Measurements from ENCODE around the gene KYNU.

KYNU gene

GRCh38 chr2:142936629-142937028 is 59.2 kb downstream of the KYNU start:
- H3K4me3 ChIP-seq (ENCODE audit: low read depth, low read length): no peak overlapping the region
- TF ChIP-seq CTCF (conservative IDR thresholded peaks at IDR 0.05; ENCODE audit: low read depth, low read length): no peak
- no peak for DNase-seq (ENCODE audit: low read depth)

- no peak overlapping the region for H3K4me3 ChIP-seq (ENCODE audit: low read depth, low read length)
- DNase-seq (ENCODE audit: low read depth): no peak
- no peak for TF ChIP-seq CTCF (conservative IDR thresholded peaks at IDR 0.05; ENCODE audit: low read depth, low read length)
Measured at GRCh38 chr2:142937347-142937746, 59.9 kb downstream of the KYNU start.

GRCh38 chr2:142938240-142938639 is 60.8 kb downstream of the KYNU start:
- TF ChIP-seq CTCF (conservative IDR thresholded peaks at IDR 0.05; ENCODE audit: low read depth, low read length): no peak
- DNase-seq (ENCODE audit: low read depth): no peak
- H3K4me3 ChIP-seq (ENCODE audit: low read depth, low read length): no peak overlapping the region

- DNase-seq (ENCODE audit: low read depth): no peak
- TF ChIP-seq CTCF (conservative IDR thresholded peaks at IDR 0.05; ENCODE audit: low read depth, low read length): no peak
- H3K4me3 ChIP-seq (ENCODE audit: low read depth, low read length): no peak overlapping the region
Measured at GRCh38 chr2:142940606-142941223, 63.3 kb downstream of the KYNU start.

GRCh38 chr2:142942690-142943089 is 65.2 kb downstream of the KYNU start:
- H3K4me3 ChIP-seq (ENCODE audit: low read depth, low read length): no peak overlapping the region
- no peak for TF ChIP-seq CTCF (conservative IDR thresholded peaks at IDR 0.05; ENCODE audit: low read depth, low read length)
- DNase-seq (ENCODE audit: low read depth): no peak

GRCh38 chr2:142944264-142944663 is 66.8 kb downstream of the KYNU start:
- H3K4me3 ChIP-seq (ENCODE audit: low read depth, low read length): no peak overlapping the region
- DNase-seq (ENCODE audit: low read depth): peak; percentile 48
- no peak for TF ChIP-seq CTCF (conservative IDR thresholded peaks at IDR 0.05; ENCODE audit: low read depth, low read length)

- H3K4me3 ChIP-seq (ENCODE audit: low read depth, low read length): no peak overlapping the region
- DNase-seq (ENCODE audit: low read depth): peak; percentile 30
- TF ChIP-seq CTCF (conservative IDR thresholded peaks at IDR 0.05; ENCODE audit: low read depth, low read length): no peak
Measured at GRCh38 chr2:142944721-142945120, 67.3 kb downstream of the KYNU start.
